ENCODE measurements around the gene DAD1. TPM values are rescaled to one million over a fixed set of nuclear protein-coding genes. Genes with fewer than 3 reads are reported as not detected.
A peak's percentile ranks its signal among the peaks of the same experiment; 100 is the strongest.

DAD1 gene
- total and polyA plus RNA-seq, 8 donors, result 192 to 251 (median 201) TPM

DNA sequence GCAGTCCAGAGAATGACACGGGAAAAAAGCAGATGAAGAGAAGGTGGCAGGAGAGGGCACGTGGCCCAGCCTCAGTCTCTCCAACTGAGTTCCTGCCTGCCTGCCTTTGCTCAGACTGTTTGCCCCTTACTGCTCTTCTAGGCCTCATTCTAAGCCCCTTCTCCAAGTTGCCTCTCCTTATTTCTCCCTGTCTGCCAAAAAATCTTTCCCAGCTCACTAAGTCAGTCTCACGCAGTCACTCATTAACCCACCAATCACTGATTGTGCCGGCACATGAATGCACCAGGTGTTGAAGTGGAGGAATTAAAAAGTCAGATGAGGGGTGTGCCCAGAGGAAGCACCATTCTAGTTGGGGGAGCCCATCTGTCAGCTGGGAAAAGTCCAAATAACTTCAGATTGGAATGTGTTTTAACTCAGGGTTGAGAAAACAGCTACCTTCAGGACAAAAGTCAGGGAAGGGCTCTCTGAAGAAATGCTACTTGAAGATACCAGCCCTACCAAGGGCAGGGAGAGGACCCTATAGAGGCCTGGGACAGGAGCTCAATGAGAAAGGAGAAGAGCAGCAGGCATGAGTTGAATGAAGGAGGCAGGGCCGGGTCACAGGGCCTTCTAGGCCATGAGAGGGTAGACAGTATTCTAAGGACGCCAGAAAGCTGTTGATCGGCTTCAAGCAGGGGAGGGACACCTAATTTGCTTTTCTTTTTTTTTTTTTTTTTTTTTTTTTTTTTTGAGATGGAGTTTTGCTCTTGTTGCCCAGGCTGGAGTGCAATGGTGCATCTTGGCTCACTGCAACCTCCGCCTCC, 40.9 kb downstream of the DAD1 start:
- Histone ChIP-seq H3K36me3 (no peaks in the 10 kb centered on the region), H3K27ac (no peak overlapping the region), H3K27me3 (no peaks in the 10 kb centered on the region), H3K4me3 (no peak overlapping the region), H3K9me3 (no peaks in the 10 kb centered on the region), H3K4me1 (peaks cover 6 to 26% of the 10 kb centered on the region in 2 donors)
- ATAC-seq, result no peak
- intact Hi-C loops (cut with DNase I), result no loop called here
- TF ChIP-seq, protein P1, sequence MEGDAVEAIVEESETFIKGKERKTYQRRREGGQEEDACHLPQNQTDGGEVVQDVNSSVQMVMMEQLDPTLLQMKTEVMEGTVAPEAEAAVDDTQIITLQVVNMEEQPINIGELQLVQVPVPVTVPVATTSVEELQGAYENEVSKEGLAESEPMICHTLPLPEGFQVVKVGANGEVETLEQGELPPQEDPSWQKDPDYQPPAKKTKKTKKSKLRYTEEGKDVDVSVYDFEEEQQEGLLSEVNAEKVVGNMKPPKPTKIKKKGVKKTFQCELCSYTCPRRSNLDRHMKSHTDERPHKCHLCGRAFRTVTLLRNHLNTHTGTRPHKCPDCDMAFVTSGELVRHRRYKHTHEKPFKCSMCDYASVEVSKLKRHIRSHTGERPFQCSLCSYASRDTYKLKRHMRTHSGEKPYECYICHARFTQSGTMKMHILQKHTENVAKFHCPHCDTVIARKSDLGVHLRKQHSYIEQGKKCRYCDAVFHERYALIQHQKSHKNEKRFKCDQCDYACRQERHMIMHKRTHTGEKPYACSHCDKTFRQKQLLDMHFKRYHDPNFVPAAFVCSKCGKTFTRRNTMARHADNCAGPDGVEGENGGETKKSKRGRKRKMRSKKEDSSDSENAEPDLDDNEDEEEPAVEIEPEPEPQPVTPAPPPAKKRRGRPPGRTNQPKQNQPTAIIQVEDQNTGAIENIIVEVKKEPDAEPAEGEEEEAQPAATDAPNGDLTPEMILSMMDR (IDR thresholded peaks at IDR 0.05), result no peak
- DNase-seq, result no peak

DNA sequence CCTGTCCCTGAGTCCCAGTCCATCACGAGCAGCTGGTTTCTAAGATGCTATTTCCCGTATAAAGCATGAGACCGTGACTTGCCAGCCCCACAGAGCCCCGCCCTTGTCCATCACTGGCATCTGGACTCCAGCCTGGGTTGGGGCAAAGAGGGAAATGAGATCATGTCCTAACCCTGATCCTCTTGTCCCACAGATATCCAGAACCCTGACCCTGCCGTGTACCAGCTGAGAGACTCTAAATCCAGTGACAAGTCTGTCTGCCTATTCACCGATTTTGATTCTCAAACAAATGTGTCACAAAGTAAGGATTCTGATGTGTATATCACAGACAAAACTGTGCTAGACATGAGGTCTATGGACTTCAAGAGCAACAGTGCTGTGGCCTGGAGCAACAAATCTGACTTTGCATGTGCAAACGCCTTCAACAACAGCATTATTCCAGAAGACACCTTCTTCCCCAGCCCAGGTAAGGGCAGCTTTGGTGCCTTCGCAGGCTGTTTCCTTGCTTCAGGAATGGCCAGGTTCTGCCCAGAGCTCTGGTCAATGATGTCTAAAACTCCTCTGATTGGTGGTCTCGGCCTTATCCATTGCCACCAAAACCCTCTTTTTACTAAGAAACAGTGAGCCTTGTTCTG, 41.6 kb downstream of the DAD1 start:
- ATAC-seq (no peak), DNase-seq (no peak)
- Histone ChIP-seq H3K4me1 (peaks cover 6 to 26% of the 10 kb centered on the region in 2 donors), H3K9me3 (no peaks in the 10 kb centered on the region), H3K27me3 (no peaks in the 10 kb centered on the region), H3K27ac (peak overlapping the region; percentile 50 to 76), H3K36me3 (no peaks in the 10 kb centered on the region), H3K4me3 (no peak overlapping the region)
- TF ChIP-seq, protein P1 (IDR thresholded peaks at IDR 0.05), result no peak
- intact Hi-C loops (cut with DNase I), result no loop called here

DNA sequence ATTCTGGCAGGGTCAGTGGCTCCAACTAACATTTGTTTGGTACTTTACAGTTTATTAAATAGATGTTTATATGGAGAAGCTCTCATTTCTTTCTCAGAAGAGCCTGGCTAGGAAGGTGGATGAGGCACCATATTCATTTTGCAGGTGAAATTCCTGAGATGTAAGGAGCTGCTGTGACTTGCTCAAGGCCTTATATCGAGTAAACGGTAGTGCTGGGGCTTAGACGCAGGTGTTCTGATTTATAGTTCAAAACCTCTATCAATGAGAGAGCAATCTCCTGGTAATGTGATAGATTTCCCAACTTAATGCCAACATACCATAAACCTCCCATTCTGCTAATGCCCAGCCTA, 42.3 kb downstream of the DAD1 start:
- H3K9me3 ChIP-seq, result no peaks in the 10 kb centered on the region
- H3K4me3 ChIP-seq, result no peak overlapping the region
- intact Hi-C loops (cut with DNase I), result no loop called here
- peaks cover 6 to 26% of the 10 kb centered on the region in 2 donors for H3K4me1 ChIP-seq
- H3K36me3 ChIP-seq, result no peaks in the 10 kb centered on the region
- no peak for DNase-seq
- H3K27me3 ChIP-seq, result no peaks in the 10 kb centered on the region
- TF ChIP-seq, protein P1 (IDR thresholded peaks at IDR 0.05), result no peak
- no peak for ATAC-seq
- peak overlapping the region; percentile 50 to 76 for H3K27ac ChIP-seq

DNA sequence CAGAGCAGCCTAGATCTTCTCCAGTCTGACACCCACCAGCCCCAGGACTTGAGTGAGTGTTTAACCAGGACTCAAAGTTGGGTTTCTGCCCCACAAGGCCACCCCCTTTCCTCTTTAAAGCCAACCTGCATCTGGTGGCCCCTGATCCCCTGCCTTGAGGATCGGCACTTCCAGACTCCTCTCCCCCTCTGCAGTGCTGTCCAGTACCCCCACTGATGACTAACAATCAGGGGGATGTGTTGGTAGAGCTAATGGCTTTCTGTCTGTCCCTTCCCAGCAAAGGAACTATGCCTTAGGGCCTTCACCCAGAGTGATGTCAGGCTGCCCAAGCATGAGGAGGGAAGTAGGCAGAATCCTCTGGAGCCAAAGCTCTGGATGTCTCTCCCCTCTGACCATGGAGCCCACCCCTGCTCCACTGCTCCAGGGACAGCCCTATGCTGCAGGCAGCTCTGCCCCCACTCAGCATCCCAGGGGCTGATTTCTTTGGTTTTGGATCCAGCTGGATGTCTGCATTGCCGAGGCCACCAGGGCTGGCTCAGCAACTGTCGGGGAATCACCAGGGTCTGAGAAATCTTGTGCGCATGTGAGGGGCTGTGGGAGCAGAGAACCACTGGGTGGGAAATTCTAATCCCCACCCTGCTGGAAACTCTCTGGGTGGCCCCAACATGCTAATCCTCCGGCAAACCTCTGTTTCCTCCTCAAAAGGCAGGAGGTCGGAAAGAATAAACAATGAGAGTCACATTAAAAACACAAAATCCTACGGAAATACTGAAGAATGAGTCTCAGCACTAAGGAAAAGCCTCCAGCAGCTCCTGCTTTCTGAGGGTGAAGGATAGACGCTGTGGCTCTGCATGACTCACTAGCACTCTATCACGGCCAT, 42.9 kb downstream of the DAD1 start:
- H3K4me3 ChIP-seq, result no peak overlapping the region
- no peaks in the 10 kb centered on the region for H3K27me3 ChIP-seq
- peak; percentile 65 for ATAC-seq
- H3K4me1 ChIP-seq, result peaks cover 6 to 23% of the 10 kb centered on the region in 2 donors
- H3K27ac ChIP-seq, result peak overlapping the region; percentile 50 to 76
- peak in 2 of 4 donors; percentile 48 to 81 for DNase-seq
- no peaks in the 10 kb centered on the region for H3K36me3 ChIP-seq
- TF ChIP-seq, protein P1 (IDR thresholded peaks at IDR 0.05), result no peak
- H3K9me3 ChIP-seq, result no peaks in the 10 kb centered on the region
- intact Hi-C loops (cut with DNase I), result no loop called here
